HG03520 (cell line): ENCODE data around the gene EEPD1.
"Not testable (repeated sequence)": the region's sequence is repeated elsewhere in the genome, so short reads cannot be mapped to it uniquely, and the experiment has no call there.

Experiments used
- ATAC-seq: cut with Tn5 transposase; IDR thresholded peaks from one replicate; pipeline ENCODE4 v1.9.1; 2021; ENCODE audit warnings: mild to moderate bottlenecking, moderate library complexity; ENCODE audit not compliant: unreplicated experiment

EEPD1 gene

GRCh38 chr7:36128448-36129047, 24.5 kb upstream of the EEPD1 start:
- ATAC-seq: no peak

GRCh38 chr7:36129048-36129534, 24.0 kb upstream of the EEPD1 start:
- no peak for ATAC-seq

GRCh38 chr7:36130236-36130945, 22.7 kb upstream of the EEPD1 start:
- ATAC-seq: no peak

- no peak for ATAC-seq
Observed at GRCh38 chr7:36131026-36131425, 22.0 kb upstream of the EEPD1 start.

- ATAC-seq: no peak
Observed at GRCh38 chr7:36131499-36131898, 21.6 kb upstream of the EEPD1 start.

GRCh38 chr7:36132012-36132411, 21.0 kb upstream of the EEPD1 start:
- ATAC-seq: no peak

GRCh38 chr7:36135700-36136099, 17.4 kb upstream of the EEPD1 start:
- no peak for ATAC-seq

GRCh38 chr7:36137258-36137657, 15.8 kb upstream of the EEPD1 start:
- ATAC-seq: no peak

GRCh38 chr7:36137754-36138153, 15.3 kb upstream of the EEPD1 start:
- no peak for ATAC-seq

GRCh38 chr7:36138209-36138608, 14.8 kb upstream of the EEPD1 start:
- ATAC-seq: no peak

- no peak for ATAC-seq
Observed at GRCh38 chr7:36141351-36141750, 11.7 kb upstream of the EEPD1 start.

GRCh38 chr7:36141850-36142249, 11.2 kb upstream of the EEPD1 start:
- ATAC-seq: no peak

GRCh38 chr7:36144189-36144588, 8.9 kb upstream of the EEPD1 start:
- ATAC-seq: no peak

- ATAC-seq: no peak
Observed at GRCh38 chr7:36145686-36146085, 7.4 kb upstream of the EEPD1 start.

GRCh38 chr7:36147361-36147760, 5.7 kb upstream of the EEPD1 start:
- ATAC-seq: no peak

- ATAC-seq: no peak
Observed at GRCh38 chr7:36148422-36149065, 4.5 kb upstream of the EEPD1 start.

GRCh38 chr7:36149240-36149639, 3.8 kb upstream of the EEPD1 start:
- ATAC-seq: not testable (repeated sequence)

- no peak for ATAC-seq
Observed at GRCh38 chr7:36149694-36150452, 3.2 kb upstream of the EEPD1 start.

GRCh38 chr7:36151921-36152755, 916 bp upstream of the EEPD1 start:
- ATAC-seq: no peak

- ATAC-seq: peak; percentile 12
Observed at GRCh38 chr7:36153571-36154097, 580 bp downstream of the EEPD1 start.
